NCI-H524 (cell line): ENCODE results near the gene OPCML.

Source experiments
- DNase-seq, 2 experiments: peaks; one replicate each; lab custom pipeline; 2025; lab: John Stamatoyannopoulos, UW

Gene OPCML

DNA sequence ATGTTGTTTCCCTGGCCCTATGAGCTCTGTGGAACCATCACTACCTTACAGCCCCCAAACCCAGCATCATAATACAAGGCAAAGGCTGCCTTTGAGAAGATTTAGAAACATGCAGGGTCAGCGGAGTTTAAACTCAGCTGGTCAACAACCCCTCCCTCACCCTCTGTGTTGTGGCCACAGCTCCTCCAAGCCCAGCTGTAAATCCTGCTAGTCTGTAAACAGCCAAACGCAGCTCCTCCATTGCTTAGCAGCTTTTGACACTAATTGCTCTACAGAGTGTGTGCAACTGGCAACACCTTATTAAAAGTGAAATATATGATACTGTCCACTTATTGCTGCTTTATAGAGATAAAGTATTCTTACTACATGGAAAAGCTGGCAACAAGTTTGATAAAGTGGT lies 29.1 kb downstream of the OPCML start:
- no peak for DNase-seq

DNA sequence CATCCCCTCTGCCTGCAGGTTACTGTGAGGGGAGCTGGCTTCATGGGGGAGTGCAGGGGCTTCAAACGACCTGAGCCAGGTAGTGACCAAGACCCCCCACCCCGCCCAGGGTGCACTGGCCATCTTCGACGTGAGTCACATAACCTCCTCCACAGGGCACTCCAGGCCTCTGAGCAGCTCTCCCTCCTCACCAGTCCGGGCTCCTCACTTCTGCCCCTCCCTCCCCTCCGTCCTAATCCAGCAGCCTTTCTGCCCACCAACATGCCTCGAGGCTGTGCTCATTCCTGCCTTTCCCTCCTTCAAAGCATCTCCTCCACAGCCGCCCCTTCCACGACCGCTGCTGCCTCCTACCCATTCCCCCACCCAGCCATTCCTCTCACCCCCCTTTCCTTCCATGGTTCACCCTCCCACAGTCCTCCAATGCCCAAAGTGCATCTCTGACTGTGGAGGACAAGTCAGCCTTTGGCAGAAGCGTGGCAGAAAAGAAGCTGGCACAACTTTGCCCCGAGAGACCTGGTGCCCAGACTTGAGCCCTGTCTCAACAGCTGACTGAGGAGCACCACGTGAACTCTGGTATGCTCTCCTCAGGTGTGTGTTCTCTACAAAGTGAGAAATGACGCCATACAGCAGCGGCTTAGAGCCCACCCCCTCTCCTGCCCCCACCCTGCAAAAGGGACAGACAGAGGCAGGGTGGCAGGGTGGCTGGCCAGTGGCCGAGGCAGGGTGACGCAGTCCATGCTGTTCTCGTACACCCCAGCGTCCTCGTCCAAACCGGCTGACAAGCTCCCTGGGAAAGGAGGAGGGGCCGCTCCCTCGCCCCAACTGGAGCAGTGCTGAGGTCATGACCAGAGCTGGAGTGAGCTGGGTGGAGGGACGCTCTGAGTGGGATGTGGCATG lies 30.4 kb downstream of the OPCML start:
- DNase-seq: no peak

DNA sequence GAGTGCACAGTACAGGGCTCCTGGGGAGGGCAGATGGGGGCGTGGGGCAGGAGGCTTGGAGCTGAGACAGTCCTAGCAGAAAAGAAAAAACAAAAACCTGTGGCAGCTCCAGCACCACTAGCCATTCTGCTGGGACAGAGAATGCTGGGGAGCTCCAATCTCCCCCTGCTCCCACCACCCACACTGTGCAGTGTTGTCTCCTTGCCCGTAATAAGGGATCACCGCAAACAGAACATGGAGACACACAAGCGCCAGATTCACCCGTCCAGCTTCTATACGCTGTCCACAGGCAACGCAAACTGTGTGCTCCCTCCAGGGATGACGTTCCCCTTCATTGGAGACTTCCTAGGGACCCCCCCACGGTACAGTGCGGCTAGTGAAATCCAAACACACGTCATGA lies 31.4 kb downstream of the OPCML start:
- no peak for DNase-seq

- no peak for DNase-seq
Measured at GRCh38 chr11:133500435-133500834, 31.9 kb downstream of the OPCML start.

- no peak for DNase-seq
Measured at GRCh38 chr11:133498969-133499368, 33.3 kb downstream of the OPCML start.

- no peak for DNase-seq
Measured at GRCh38 chr11:133497477-133498140, 34.7 kb downstream of the OPCML start.

DNA sequence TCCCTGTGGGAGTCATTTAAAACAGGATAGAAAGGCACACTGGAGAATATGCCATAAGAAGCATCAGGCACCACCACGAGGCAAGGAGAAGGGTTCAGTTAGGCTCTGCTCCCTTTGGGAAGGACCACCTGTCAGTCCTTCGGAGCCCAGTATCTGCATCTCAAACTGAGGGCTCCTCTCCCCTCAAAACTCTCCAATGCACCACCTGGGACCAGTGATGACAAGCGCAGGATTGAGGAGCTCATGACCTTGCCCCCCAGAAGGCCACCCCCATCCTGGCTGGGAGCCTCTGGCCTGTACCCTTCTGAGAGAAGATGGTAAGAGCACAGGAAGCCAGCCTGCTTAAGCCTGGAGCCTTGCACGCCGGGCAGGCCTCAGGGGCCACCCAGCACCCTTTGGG lies 39.4 kb downstream of the OPCML start:
- DNase-seq: no peak

- DNase-seq: no peak
Measured at GRCh38 chr11:133491680-133492383, 40.5 kb downstream of the OPCML start.

- no peak for DNase-seq
Measured at GRCh38 chr11:133480722-133481121, 51.6 kb downstream of the OPCML start.

- DNase-seq: no peak
Measured at GRCh38 chr11:133479209-133479608, 53.1 kb downstream of the OPCML start.

DNA sequence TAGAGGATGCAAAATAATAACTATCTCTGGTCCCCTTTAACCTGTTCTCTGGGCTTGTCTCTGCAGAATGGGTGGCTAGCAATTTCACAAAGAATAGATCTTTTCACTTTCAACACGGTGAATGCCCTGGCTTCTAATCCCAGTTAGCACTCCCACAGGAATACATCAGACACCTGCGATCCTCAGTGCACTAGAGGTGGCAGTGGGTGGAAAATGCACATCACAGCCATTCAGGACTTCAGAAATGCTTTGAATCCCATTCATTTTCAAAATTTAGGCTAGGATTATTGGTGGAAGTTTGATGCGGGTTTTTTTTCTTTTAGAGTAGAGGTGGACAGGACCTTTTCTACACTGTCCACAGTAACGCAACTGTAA lies 55.1 kb downstream of the OPCML start:
- DNase-seq: peak in 1 of 2 experiments; percentile 1

DNA sequence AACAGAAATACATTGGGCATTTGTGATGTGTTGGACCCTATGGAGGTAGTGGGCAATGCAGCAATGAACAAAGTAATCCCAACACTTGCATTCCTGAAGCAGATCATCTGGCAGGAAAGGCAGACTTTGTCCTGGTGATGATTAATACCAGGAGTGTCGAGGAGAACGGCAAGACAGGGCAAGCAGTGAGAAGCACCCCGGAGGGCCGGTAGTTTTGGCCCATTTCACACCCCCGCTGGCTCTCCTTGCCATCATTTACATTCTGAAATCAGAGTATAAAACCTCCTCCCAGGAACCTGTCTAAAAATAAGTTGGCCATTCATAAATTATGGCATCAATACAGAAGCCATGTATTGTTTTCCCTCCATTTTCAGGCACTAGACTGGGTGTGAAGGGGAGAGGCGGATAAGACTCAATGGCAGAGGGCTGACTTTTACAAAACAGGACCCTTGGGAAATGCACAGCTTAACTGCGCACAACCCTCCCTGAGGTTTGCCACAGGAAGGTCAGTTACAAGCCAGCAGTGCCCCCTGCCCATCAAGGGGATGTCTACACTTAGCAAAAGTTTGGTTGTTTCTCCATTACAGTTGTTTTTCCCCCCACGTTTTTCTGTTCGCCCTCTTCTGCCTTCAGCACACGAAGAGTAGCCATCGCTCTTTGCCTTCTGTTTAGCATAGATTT lies 55.6 kb downstream of the OPCML start:
- peak in 1 of 2 experiments; percentile 7 for DNase-seq

DNA sequence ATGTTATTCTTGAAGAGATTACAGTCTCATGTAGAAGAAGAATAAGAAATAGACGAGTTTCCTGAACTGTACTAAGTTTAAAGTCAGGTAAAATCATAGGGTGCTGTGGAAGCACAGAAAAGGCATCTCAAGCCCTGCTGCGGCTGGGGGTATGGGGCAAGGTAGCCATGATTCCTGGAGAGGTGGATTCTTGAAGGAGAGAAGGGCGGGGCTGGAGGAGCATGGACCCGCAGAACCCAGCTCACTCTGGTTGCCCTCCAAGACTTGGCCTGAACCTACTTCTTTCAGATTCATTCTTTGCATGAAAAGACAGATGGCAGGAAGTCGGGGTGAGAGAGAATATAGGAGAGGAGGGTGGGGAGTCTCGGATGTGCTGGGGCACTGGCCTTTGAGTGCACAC lies 57.8 kb downstream of the OPCML start:
- DNase-seq: no peak

- no peak for DNase-seq
Measured at GRCh38 chr11:133467686-133468085, 64.6 kb downstream of the OPCML start.

DNA sequence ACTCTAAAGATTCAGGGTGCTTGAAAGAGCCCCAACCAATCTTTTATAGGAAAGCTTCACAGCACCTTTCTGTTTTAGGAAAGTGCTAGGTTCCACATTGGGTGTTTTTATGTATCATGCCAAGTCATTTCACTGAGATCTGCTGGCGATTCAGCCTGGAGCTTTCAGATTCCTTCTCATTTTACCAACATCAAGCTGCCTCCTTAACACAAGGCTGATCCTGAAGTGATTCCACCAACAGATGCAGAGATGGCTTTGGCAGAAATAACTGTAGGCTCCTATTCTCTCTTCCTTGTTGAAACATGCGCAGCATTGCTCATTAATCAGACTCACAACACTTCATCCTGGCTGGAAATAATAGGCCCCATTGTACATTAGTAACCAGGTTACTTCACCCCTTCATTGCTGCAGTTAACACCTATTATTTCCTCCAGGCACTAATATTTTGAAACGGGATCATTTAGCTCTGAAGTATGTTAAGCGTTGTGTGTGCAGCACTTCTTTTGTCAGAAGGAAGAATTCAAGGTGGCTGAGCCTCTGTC lies 89.0 kb downstream of the OPCML start:
- DNase-seq: no peak

GRCh38 chr11:133441964-133442660 lies 90.2 kb downstream of the OPCML start:
- DNase-seq: no peak

DNA sequence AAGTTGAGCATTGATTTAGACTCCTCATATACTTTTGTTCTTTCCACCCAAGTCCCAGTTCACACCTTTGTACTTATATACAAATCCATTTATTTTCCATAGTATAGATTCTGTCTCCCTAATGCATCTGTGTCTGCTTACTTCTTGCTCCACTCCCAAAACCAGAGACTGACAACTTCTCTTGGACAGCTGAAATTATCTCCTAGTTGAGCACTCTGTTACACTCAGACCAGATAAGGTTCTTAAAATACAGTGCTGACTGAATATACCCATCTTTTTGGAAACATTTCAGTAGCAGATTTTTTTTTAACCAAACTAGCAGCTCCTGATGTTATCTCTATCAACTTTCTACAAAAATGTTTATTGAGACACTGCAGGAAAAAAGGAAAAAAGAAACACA lies 106.3 kb downstream of the OPCML start:
- DNase-seq: no peak

DNA sequence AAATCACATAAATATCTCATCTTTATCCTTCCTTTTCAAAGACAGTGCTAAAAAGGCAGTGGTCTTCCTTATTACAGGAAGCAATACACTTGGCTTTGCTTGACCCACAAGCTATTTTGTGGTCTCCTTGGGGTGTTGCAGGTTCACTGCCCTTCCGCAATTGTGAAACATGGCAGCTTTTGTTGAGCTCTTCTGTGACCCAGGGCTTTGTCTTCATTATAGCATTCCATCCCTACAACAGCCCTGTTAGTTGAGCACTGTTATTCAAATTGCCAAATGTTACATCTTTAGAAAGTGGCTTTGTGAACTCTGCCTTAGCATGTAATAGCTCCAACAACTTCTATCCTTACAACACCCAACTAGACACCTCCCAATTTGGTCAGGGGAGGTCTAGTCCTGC lies 107.1 kb downstream of the OPCML start:
- DNase-seq: no peak

GRCh38 chr11:133418218-133418617 lies 114.1 kb downstream of the OPCML start:
- no peak for DNase-seq

DNA sequence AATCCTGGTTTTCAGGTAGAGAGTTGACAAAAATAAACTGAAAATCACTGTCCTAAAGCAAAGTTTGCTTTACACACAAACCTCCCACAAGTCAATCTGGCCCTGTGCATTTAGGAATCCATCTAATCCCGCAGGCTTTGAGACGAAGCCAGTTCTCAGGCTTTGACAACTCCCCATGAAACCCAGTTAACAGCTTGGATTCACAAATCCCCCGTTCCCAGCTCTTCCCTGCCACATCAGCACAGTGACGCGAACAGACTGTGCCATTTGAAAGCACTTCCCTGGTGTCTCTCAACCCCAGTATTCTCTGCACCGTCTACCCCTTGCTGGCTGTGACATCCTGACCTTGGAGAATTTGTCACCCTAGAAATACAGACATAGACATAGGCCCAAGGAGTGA lies 117.8 kb downstream of the OPCML start:
- DNase-seq: peak in 1 of 2 experiments; percentile 16

DNA sequence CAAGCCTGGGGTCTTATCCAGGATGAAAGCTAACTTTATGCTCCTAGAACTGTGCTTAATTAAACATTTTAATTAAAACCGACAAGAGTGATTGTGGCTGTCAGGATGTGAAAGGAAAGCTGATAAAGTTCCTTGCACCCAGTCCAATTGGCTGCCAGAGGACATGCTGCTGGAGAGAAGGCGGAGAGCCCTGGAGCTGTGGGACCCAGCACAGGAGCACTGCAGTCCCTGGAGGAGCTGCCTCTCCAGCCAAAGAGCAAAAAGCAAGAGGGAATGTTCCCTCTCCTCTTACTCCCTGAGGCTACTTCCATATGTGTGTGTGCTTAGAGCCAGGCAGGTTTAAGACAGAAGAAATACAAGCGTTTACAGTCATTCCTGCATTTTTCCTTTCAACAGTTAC lies 118.6 kb downstream of the OPCML start:
- DNase-seq: no peak
